HG03175 (cell line): ENCODE measurements around the gene SLC25A53.
"Not testable (repeated sequence)": the region's sequence is repeated elsewhere in the genome, so short reads cannot be mapped to it uniquely, and the experiment has no call there.

Experiments
- ATAC-seq: cut with Tn5 transposase; IDR thresholded peaks from one replicate; pipeline ENCODE4 v1.9.1; 2021; ENCODE audit warnings: mild to moderate bottlenecking, moderate library complexity; ENCODE audit not compliant: unreplicated experiment

Gene SLC25A53

GRCh38 chrX:104075778-104076445 is 80.9 kb downstream of the SLC25A53 start, which contains the start of gene TMSB15C:
TSS of gene TMSB15C (minus strand) at chrX:104076236.
- ATAC-seq, result peak; percentile 99

DNA sequence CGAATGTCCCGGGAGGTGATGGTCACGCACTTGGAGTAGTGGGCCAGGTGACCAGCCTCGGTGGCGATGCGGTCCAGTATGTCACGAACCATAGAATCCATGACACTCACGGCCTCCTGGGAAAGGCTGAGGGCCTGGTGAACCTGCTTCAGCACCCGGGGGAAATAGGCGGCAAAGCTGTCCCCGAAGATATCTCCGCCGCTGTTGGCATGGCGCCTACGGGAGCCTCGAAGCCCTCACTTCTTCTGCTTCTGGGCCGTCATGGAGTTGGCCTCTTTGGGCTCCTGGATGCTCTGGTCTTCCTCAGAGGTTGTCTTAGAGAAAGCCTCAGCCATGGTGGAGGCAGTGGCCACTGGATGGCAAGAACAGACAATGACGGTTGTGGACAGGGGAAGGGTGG is 94.2 kb downstream of the SLC25A53 start:
- not testable (repeated sequence) for ATAC-seq

GRCh38 chrX:104054956-104055355 is 101.9 kb downstream of the SLC25A53 start:
- not testable (repeated sequence) for ATAC-seq
